Heart left ventricle (tissue), 16 donors: ENCODE results near the gene CCSER2. TPM values are rescaled to one million over a fixed set of nuclear protein-coding genes. Genes with fewer than 3 reads are reported as not detected.

Experiments used
- ATAC-seq, 4 donors: fragments of 200-7000 bp; cut with Tn5 transposase; one replicate each; pipeline ENCODE4 v1.9.1; 2020 to 2022; ENCODE audit warnings: moderate library complexity in 4 of 4, mild to moderate bottlenecking in 3 of 4, moderate number of reproducible peaks in 1 of 4
- DNase-seq, 5 donors: peaks; one replicate each; pipeline ENCODE4 v3.0.0-alpha.2; 2020
- H3K27ac ChIP-seq, 12 donors: fragments of 200-600 bp; sonication (generic) in 4 of 12; one replicate each; pipeline versions ENCODE4 v1.5.0 to v1.8.0; 2016 to 2022; ENCODE audit warnings: mild to moderate bottlenecking in 2 of 12
- H3K27me3 ChIP-seq, 9 donors: fragments of 200-600 bp; sonication (generic) in 2 of 9; one replicate each; pipeline versions ENCODE4 v1.5.1 to v1.8.0; 2016 to 2022; ENCODE audit warnings: mild to moderate bottlenecking in 3 of 9
- H3K36me3 ChIP-seq, 9 donors: fragments of 200-600 bp; sonication (generic) in 2 of 9; one replicate each; pipeline versions ENCODE4 v1.5.0 to v1.8.0; 2018 to 2022; ENCODE audit warnings: mild to moderate bottlenecking in 2 of 9
- H3K4me1 ChIP-seq, 12 donors: fragments of 200-600 bp; sonication (generic) in 4 of 12; one replicate each; pipeline versions ENCODE4 v1.5.0 to v1.8.0; 2016 to 2022; ENCODE audit warnings: mild to moderate bottlenecking in 3 of 12
- H3K4me3 ChIP-seq, 12 donors: fragments of 200-600 bp; sonication (generic) in 4 of 12; one replicate each; pipeline versions ENCODE4 v1.5.0 to v1.8.0; 2017 to 2022; ENCODE audit warnings: mild to moderate bottlenecking in 9 of 12, moderate library complexity in 4 of 12
- H3K9me3 ChIP-seq, 12 donors: fragments of 200-600 bp; sonication (generic) in 4 of 12; one replicate each; pipeline versions ENCODE4 v1.5.0 to v1.8.0; 2016 to 2022; ENCODE audit warnings: mild to moderate bottlenecking in 1 of 12
- POLR2A ChIP-seq, 2 donors: fragments of 450-650 bp; IDR thresholded peaks; one replicate each; pipeline ENCODE4 v1.6.1; 2017; ENCODE audit warnings: antibody characterized with exemption in 2 of 2, mild to moderate bottlenecking in 2 of 2, moderate library complexity in 2 of 2
- WGBS, 4 donors: extraction: QIAGEN DNeasy Blood & Tissue Kit in 2 of 4; methylation state at CpG; one replicate each; pipeline versions ENCODE4 v1.1.5 to v1.1.7; 2013 to 2018; 5-methylcytosine and 5-hydroxymethylcytosine counted together
- intact Hi-C, 10 donors: fragments of 100-400 bp; cut with DNase I; formaldehyde crosslinking; loops; one replicate each; pipeline versions ENCODE4 v1.11.1 to v1.14.2; 2022
- polyA plus RNA-seq, 2 donors: library from polyadenylated mRNA; stranded (reverse); fragments of 200-250 nt; gene quantifications; one replicate each; pipeline ENCODE4 v1.2.3, GENCODE V29; 2013
- total RNA-seq, 9 donors: library from RNA; depleted of rRNA in 2 of 9; stranded (reverse); fragments of >200 nt in 2 of 9; fragmentation: NEBNext Ultra II Directional in 3 of 9; extraction: Animal tissue kit (Norgen Biotek cat#: 25700) in 3 of 9; gene quantifications; one replicate each; pipeline versions ENCODE4 v1.1.0 to v1.2.4, GENCODE V29; 2016 to 2023
- TF ChIP-seq, protein P1 (sequence below), 12 donors: fragments of 200-600 bp; sonication (generic) in 4 of 12; IDR thresholded peaks; one replicate each; pipeline versions ENCODE4 v1.5.0 to v1.8.0; 2018 to 2022; ENCODE audit warnings: antibody characterized with exemption in 12 of 12, mild to moderate bottlenecking in 5 of 12
- donor health status: ischemic (EF 13 %, LVEDD 7.1; RV severe dilation, severe dysfunction).
- donor health status: healthy with polysubstance abuse.
- donor health status: DM: no; HTN: yes; CAD: no.
- donor health status: DM: no; HTN: no; CAD: no.
- donor health status: ischemic (EF 25% LVEDD 6.9; RV normal size, moderate dysfunction).
- donor health status: ischemic (EF 25% LVEDD 5.7; RV mildly dilated, moderate dysfunction).
- donor health status: healthy.
- donor health status: DM: yes; HTN: yes; CAD: no.
- donor health status: ischemic (EF 35%, LVEDD 5.7; RV mildly dilated, moderate dysfunction).
- donor health status: nonischemic (EF 11% LVEDD 7.7; RV severe dilation, severe dysfunction).
- donor health status: DM: yes; HTN: yes; CAD: no.
- donor health status: PGD.
- donor health status: ischemic (EF 29% LVEDD 5.4; RV normal size, mild dysfunction).
- donor health status: nonischemic (EF 23%, LVEDD 6.1; RV moderate dilation, normal function).

CCSER2 gene
- total and polyA plus RNA-seq, 11 donors, result 32.4 to 244 (median 159) TPM

GRCh38 chr10:84390364-84390763, 62.0 kb downstream of the CCSER2 start:
- DNase-seq (no peak), ATAC-seq (no peak)
- Histone ChIP-seq H3K27me3 (no peaks in the 10 kb centered on the region), H3K9me3 (peaks cover 0 to 4% (median 0%) of the 10 kb centered on the region in 12 donors), H3K36me3 (peaks cover 0 to 22% (median 6%) of the 10 kb centered on the region in 9 donors), H3K4me3 (no peak overlapping the region), H3K27ac (no peak overlapping the region), H3K4me1 (peaks cover 0 to 8% (median 0%) of the 10 kb centered on the region in 12 donors)
- TF ChIP-seq, protein P1, sequence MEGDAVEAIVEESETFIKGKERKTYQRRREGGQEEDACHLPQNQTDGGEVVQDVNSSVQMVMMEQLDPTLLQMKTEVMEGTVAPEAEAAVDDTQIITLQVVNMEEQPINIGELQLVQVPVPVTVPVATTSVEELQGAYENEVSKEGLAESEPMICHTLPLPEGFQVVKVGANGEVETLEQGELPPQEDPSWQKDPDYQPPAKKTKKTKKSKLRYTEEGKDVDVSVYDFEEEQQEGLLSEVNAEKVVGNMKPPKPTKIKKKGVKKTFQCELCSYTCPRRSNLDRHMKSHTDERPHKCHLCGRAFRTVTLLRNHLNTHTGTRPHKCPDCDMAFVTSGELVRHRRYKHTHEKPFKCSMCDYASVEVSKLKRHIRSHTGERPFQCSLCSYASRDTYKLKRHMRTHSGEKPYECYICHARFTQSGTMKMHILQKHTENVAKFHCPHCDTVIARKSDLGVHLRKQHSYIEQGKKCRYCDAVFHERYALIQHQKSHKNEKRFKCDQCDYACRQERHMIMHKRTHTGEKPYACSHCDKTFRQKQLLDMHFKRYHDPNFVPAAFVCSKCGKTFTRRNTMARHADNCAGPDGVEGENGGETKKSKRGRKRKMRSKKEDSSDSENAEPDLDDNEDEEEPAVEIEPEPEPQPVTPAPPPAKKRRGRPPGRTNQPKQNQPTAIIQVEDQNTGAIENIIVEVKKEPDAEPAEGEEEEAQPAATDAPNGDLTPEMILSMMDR (IDR thresholded peaks at IDR 0.05), result no peak
- TF ChIP-seq POLR2A (IDR thresholded peaks at IDR 0.05), result no peak
- intact Hi-C loops, result no loop called here
- WGBS, 4 donors, result 92 to 95% (median 94%) methylated on average over 4 of the region's 4 CpGs

GRCh38 chr10:84391326-84391725, 62.9 kb downstream of the CCSER2 start:
- ATAC-seq (no peak), DNase-seq (no peak)
- Histone ChIP-seq H3K4me1 (peaks cover 0 to 8% (median 0%) of the 10 kb centered on the region in 12 donors), H3K36me3 (peaks cover 0 to 22% (median 6%) of the 10 kb centered on the region in 9 donors), H3K27ac (no peak overlapping the region), H3K27me3 (no peaks in the 10 kb centered on the region), H3K9me3 (peaks cover 0 to 8% (median 0%) of the 10 kb centered on the region in 12 donors), H3K4me3 (no peak overlapping the region)
- intact Hi-C loops, result no loop called here
- WGBS, 4 donors, result 91 to 94% (median 92%) methylated on average over 4 of the region's 4 CpGs
- TF ChIP-seq, protein P1 (IDR thresholded peaks at IDR 0.05), result no peak
- no peak for TF ChIP-seq POLR2A (IDR thresholded peaks at IDR 0.05)

DNA sequence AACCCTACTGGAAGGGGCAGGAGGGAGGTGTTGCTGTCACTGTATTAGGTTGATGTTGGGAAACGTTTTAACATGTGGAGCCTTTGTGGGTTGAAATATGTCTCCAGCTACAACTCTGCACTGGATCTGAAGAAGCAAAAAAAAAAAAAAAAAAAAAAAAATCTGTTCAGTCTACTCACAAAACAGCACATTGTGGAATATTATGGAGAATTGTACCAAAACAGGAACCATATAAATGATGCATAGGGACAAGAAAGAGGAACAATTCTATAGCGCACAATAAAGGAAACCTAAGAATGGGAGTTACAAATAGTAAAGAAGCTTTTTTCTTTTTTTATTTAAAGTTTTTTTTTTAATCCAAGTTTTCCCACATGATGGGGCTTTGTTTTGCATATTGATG, 63.8 kb downstream of the CCSER2 start:
- peaks cover 0 to 8% (median 0%) of the 10 kb centered on the region in 12 donors for H3K9me3 ChIP-seq
- intact Hi-C loops, result no loop called here
- no peaks in the 10 kb centered on the region for H3K27me3 ChIP-seq
- TF ChIP-seq, protein P1 (IDR thresholded peaks at IDR 0.05), result no peak
- TF ChIP-seq POLR2A (IDR thresholded peaks at IDR 0.05), result no peak
- H3K4me1 ChIP-seq, result peaks cover 0 to 8% (median 0%) of the 10 kb centered on the region in 12 donors
- H3K27ac ChIP-seq, result no peak overlapping the region
- no peak overlapping the region for H3K4me3 ChIP-seq
- no peak for DNase-seq
- H3K36me3 ChIP-seq, result peaks cover 0 to 22% (median 6%) of the 10 kb centered on the region in 9 donors
- WGBS, 4 donors, result 72 to 76% (median 74%) methylated on average over 2 of the region's 2 CpGs
- no peak for ATAC-seq

DNA sequence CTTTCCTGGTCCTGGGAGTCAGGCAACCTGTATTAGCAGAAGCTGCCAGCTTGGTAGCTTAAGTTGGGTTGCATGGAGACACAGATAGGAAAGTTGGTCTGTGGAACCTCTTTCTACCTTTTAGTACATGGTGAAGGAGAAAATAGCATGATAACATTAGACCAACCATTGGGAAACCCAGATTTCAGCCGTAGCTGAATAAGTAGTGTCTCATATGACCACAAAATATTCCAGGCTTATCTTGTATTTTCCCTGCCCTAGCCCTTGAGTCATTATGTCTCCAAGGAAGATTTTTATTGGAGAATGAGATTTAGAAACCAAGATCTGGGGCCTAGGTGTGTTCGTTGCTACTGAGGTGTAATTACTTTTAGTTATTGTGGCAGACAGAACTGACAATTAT, 67.2 kb downstream of the CCSER2 start:
- DNase-seq (no peak), ATAC-seq (no peak)
- no peak for TF ChIP-seq POLR2A (IDR thresholded peaks at IDR 0.05)
- peaks cover 0 to 28% (median 7%) of the 10 kb centered on the region in 12 donors for H3K4me1 ChIP-seq
- whole genome bisulfite sequencing, 4 donors, result 92 to 96% (median 94%) methylated on average over 2 of the region's 2 CpGs
- H3K36me3 ChIP-seq, result peaks cover 0 to 11% (median 0%) of the 10 kb centered on the region in 9 donors
- intact Hi-C loops, result no loop called here
- H3K27me3 ChIP-seq, result no peaks in the 10 kb centered on the region
- peaks cover 0 to 13% (median 0%) of the 10 kb centered on the region in 12 donors for H3K9me3 ChIP-seq
- no peak overlapping the region for H3K27ac ChIP-seq
- H3K4me3 ChIP-seq, result no peak overlapping the region

DNA sequence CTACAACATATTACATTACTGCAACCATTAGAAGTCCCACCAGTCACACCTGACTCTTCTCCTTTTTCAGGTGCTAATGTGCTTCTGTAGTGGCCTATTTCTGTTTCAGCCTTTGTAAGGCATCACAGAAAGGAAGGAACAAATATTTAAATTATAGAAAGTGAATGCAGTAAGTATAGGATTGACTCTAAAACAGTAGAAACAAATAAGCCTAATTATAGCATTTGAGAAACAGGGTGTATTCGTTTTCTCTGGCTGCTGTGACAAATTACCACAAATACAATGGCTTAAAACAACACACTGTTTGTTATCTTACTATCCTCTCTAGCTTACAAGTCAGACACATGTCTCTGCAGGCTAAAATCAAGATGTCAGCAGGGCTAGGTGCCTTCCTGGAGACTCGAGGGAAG, 69.4 kb downstream of the CCSER2 start:
- 25 to 39% (median 33%) methylated on average over 2 of the region's 2 CpGs for WGBS, 4 donors
- no peak for ATAC-seq
- TF ChIP-seq POLR2A (IDR thresholded peaks at IDR 0.05), result no peak
- TF ChIP-seq, protein P1 (IDR thresholded peaks at IDR 0.05), result no peak
- peaks cover 0 to 15% (median 0%) of the 10 kb centered on the region in 12 donors for H3K9me3 ChIP-seq
- H3K4me3 ChIP-seq, result no peak overlapping the region
- no peak overlapping the region for H3K27ac ChIP-seq
- H3K36me3 ChIP-seq, result peaks cover 0 to 7% (median 0%) of the 10 kb centered on the region in 9 donors
- H3K27me3 ChIP-seq, result no peaks in the 10 kb centered on the region
- DNase-seq, result no peak
- intact Hi-C loops, result no loop called here
- peaks cover 0 to 36% (median 7%) of the 10 kb centered on the region in 12 donors for H3K4me1 ChIP-seq
